GM18907 (cell line): ENCODE measurements around the gene CAMKMT.

Source experiments
- ATAC-seq: cut with Tn5 transposase; IDR thresholded peaks from one replicate; pipeline ENCODE4 v1.9.1; 2021; ENCODE audit warnings: mild to moderate bottlenecking, moderate library complexity; ENCODE audit not compliant: unreplicated experiment

Gene CAMKMT

GRCh38 chr2:44722026-44722625 lies 360.4 kb downstream of the CAMKMT start:
- no peak for ATAC-seq

GRCh38 chr2:44723921-44724320 lies 362.2 kb downstream of the CAMKMT start:
- ATAC-seq = no peak

- ATAC-seq = no peak
Measured at GRCh38 chr2:44730593-44730992, 368.8 kb downstream of the CAMKMT start.

- ATAC-seq = peak; percentile 93
Measured at GRCh38 chr2:44731505-44731904, 369.8 kb downstream of the CAMKMT start.

- no peak for ATAC-seq
Measured at GRCh38 chr2:44736270-44736942, 374.7 kb downstream of the CAMKMT start.

GRCh38 chr2:44740678-44741077 lies 378.9 kb downstream of the CAMKMT start:
- no peak for ATAC-seq

GRCh38 chr2:44741507-44741906 lies 379.8 kb downstream of the CAMKMT start:
- ATAC-seq = no peak

- no peak for ATAC-seq
Measured at GRCh38 chr2:44742057-44742456, 380.3 kb downstream of the CAMKMT start.

GRCh38 chr2:44743473-44743872 lies 381.7 kb downstream of the CAMKMT start:
- ATAC-seq = no peak

- ATAC-seq = no peak
Measured at GRCh38 chr2:44744961-44745892, 383.5 kb downstream of the CAMKMT start.

- no peak for ATAC-seq
Measured at GRCh38 chr2:44745922-44746766, 384.4 kb downstream of the CAMKMT start.

GRCh38 chr2:44746856-44747615 lies 385.3 kb downstream of the CAMKMT start:
- ATAC-seq = no peak

GRCh38 chr2:44747794-44748193 lies 386.0 kb downstream of the CAMKMT start:
- ATAC-seq = no peak

- ATAC-seq = no peak
Measured at GRCh38 chr2:44751754-44752479, 390.2 kb downstream of the CAMKMT start.

- no peak for ATAC-seq
Measured at GRCh38 chr2:44752761-44753160, 391.0 kb downstream of the CAMKMT start.

- ATAC-seq = peak; percentile 95
Measured at GRCh38 chr2:44753552-44754285, 392.0 kb downstream of the CAMKMT start.

GRCh38 chr2:44758591-44758990 lies 396.8 kb downstream of the CAMKMT start:
- ATAC-seq = no peak

GRCh38 chr2:44759823-44760222 lies 398.1 kb downstream of the CAMKMT start:
- ATAC-seq = no peak
